ENCODE data around the gene RNU1-1.
"Not testable (repeated sequence)": the region's sequence is repeated elsewhere in the genome, so short reads cannot be mapped to it uniquely, and the experiment has no call there.

The RNU1-1 gene

DNA sequence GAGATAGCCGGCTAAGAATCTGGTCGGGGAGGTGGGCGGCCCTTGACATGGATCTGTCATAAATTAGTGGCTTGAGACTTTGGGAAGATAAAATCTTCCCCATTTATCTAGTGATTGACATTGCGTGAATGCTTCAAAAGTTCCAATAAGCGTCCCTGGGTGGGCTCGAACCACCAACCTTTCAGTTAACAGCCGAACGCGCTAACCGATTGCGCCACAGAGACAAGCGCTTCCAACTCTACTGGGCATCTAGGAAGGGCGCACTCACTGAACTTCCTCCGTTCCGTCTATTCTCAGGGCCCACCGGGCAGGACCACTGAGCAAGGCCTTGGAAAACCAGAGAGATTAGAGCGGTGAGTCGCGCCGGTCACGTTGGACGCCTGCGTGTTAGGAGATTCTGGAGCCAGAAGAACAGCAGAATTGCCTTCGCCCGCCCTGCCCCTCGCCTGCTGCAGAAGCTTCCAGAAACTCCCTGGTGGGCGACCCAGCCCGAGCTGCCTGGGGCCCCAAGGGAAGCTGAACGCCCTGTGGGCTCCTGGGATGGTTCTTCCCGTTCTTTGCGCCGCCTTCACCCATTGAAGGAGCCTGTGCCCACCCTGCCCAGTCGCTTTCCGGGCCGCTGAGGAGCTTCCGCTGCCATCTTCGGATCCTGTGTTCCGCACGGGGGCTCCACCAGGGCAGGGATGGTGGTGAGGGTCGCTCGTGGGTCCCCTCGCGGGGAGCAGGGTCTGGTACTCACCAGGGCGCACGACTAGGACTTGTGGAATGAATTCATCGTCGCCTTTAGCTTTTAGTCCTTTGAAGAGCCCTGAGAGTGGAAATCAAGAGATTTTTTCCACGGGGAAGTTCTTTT lies 6.6 kb upstream of the RNU1-1 start:
- not testable (repeated sequence) for DNase-seq

DNA sequence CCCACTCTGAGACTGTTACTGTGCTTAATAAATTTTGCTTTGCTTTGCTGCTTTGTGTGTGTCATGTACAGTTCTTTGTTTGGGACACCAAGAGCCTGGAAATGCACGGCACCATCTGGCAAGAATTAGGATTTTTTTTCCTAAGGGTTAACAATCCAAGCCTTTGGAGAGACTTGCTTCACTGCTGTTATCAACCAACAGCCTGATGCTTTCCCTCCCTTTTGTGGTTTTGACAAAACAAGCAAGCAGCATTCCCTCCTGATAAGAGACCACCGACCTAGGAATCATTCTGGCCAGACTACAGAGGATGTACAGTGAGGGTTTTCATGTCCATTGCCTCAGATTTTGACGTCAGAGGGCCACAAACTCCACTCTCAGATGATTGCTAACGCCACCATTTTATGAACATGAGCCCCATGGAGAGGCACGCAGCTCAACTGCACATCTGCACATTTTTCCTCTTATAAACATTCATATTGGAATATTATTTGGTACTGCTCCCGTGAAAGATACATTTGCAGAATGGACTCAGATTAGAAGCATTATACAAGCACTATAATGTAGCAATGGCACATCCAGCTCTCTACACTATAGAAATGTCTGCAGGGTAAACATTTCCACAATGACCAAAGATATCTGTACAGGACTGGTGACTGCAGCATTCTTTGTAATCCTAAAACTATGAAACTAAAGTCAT lies 5.3 kb upstream of the RNU1-1 start:
- DNase-seq: not testable (repeated sequence)

DNA sequence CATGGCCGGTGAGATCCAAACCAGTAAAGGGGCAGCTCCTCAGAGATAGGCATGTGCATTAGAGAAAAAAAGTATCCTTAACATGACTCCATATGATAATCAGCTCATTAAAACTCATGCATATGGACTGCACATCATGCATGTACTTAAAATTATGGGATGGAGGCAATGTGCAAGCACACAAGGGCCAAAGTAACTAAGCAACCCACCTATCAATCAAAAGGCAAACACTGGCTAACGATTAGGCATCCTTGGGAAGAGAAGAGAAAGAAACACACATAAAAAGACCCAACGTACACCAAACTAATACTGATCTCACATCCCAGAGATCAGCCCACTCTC lies 4.8 kb upstream of the RNU1-1 start:
- DNase-seq: not testable (repeated sequence)

DNA sequence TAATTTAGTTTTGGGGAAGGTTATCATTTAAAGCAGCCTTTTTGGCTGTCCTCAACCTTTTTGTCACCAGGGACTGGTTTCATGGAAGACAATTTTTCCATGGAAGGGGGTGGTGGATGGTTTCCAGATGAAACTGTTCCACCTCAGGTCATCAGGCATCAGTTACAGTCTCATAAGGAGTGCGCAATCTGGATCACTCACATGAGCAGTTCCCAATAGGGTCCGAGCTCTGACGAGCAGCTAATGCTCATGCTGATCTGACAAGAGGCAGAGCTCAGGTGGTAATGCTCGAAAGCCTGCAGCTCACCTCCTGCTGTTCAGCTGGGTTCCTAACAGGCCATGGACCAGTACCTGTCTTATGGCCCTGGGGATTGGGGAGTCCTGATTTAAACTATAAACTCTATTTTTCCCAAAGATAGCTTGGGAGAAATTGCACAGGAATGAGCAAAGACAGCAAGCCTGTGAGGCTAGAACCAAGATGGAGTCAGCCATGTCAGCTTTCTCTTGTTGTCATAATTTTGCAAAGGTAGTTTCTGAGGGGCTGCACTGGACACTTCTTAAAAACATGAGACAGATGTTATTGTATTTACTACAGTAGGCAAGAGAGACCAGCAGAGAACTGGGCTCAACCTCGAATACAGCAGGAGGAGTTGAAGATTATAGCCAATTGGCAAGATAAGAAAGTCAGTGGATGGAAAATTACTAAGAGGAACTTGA lies 2.8 kb upstream of the RNU1-1 start:
- DNase-seq: not testable (repeated sequence)

DNA sequence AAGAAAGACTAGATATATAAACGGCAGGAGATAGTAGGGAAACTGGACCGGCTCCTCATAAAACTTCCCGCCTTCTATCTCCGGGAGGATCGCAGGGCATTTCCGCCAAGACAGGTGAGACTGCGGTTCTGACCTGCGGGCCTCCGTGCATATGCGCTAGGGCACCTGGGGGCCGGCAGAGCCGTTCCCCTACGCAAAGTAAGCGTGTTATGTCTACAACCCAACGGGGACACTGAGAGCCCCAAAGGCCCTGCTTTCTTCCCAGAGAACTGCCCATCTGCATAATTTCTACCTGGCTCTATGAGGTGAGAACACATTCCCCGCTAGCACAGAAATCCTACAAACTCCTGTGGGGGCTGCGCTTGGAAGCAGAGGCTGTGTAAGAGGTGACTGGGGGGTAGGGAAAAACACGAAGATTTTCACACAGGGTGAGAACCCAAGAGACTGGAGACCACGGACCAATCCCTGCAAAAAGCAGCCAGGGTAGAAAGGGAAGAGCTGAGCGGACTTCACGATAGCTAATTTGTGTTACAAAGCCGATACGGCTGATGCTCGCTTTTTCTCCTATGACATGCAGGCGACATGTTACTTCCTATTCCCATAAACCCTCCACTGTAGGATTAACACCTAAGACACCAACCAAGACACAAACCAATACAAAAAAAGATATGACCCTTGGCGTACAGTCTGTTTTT lies 526 bp downstream of the RNU1-1 start:
- peak; percentile 96 for DNase-seq

DNA sequence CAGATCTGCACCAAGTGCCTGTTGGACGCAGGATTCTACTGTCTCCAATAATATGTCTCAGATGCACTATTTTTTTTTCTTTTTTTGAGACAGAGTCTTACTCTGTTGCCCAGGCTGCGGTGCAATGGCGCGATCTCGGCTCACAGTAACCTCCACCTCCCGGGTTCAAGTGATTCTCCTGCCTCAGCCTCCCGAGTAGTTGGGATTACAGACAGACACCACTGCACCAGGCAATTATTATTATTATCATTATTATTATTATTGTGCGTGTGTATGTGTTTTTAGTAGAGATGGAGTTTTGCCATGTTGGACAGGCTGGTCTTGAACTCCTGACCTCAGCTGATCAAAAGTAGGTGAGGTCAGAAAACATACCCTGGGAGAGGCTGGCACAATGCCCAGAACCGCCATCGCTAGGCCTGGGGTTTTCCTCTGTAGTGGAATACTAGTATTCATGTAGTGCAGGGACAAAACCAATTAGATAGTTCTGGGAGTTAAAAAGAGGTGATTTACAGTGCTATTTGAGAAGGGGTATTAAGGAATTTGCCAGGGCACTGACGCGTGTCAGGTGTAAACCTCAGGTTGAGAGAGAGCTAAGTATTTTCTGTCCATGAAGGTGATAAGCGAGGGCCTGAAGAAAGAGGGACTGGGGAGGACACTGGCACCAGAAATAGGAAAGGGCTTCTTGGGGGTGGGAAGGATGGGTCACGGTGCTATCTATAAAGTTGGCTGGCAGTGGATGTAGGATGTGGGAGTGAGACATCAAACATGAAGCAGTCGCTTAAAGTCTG lies 1.3 kb downstream of the RNU1-1 start:
- not testable (repeated sequence) for DNase-seq

DNA sequence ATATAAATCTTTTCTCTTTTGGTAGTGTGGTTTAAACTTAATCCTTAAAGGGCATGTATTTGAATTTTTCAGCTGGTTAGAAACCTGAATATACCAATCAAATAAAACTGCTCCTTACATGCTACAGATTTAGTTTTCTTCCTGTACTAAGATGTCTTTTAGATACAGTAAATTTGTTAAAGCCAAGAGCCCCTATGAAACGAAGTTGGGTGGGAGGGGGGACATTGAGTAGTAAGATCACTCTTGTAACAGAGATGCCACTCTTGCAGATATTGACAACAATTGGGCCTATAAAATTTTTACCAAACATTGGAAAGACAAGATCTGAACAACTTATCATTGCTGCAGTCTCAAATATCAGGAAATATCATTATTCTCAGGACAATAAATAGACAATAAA lies 2.2 kb downstream of the RNU1-1 start:
- not testable (repeated sequence) for DNase-seq

DNA sequence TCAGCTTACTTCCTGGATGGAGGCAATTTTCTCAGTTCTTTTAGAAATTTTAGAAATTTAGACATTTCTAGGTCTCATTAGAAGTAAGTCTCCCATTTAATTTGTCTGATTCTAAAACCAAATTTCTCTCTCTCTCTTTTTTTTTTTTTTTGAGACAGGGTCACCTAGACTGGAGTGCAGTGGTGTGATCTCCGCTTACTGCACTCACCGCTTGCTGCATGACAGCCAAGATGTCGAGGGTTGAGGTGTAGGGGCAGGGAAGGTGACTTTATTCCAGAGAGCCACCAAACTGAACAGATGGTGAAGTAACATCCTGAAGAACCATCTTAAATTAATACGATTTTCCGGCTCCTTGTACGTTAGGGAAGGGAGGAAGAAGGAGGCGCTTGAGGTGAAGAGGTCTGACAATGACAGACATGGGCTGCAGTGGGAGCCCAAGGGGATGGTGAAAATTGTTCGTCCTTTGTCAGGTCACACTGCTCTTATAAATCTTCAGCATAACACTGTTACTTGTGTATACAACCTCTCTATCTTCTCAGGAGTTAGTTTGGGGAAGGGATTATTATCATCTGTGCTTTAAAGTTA lies 5.1 kb downstream of the RNU1-1 start:
- not testable (repeated sequence) for DNase-seq

DNA sequence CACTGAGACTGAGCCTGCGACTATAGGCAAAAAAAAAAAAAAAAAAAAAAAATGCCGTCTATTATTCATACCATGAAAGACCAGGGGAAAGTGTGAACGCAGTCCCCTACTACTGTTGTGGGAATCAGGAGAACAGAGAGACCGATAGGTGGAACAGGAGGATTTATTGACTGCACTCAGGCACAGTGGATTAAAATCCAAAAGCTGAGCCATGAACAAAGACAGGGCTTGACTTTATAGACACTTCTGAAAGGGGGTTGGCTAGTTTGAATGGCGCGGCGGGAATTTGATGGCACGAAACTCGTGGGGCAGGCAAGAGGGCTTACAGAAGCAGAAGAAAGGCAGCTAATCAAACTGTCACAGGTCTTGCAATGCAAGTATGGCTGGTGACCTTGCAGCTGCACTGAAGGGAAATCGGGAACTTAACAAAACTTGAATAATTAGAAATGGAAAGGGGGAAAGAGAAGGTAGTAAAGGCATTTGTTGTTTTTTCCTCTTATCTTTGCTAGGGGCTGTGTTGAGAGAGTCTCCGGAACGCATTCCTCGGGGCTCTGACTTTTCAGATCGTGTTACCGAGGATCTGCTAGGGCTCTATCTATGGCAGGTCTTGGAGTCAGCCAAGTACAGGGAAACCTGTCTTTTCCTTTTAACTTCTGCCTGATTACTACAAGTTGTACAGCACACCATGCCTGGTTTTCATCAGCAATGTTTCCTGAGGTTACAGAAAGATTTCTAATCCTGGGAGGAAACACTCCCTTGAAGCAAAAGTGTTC lies 7.5 kb downstream of the RNU1-1 start:
- not testable (repeated sequence) for DNase-seq

DNA sequence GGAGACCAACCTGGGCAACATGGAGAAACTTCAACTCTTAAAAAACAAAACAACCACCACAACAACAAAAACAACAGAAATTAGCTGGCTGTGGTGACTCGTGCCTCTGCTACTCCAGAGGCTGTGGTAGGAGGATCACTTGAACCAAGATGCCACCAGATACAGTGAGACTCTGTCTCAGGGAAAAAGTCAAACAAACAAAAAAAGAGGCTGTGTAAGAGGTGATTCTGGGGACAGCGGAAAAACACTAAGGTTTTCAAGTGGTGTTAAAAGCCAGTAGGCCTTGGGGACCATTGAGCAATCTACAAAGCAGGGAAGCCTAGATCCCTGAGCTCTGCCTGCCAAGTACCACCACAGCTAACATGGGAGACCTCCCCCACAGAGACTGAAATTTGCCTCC lies 8.2 kb downstream of the RNU1-1 start:
- DNase-seq: not testable (repeated sequence)

DNA sequence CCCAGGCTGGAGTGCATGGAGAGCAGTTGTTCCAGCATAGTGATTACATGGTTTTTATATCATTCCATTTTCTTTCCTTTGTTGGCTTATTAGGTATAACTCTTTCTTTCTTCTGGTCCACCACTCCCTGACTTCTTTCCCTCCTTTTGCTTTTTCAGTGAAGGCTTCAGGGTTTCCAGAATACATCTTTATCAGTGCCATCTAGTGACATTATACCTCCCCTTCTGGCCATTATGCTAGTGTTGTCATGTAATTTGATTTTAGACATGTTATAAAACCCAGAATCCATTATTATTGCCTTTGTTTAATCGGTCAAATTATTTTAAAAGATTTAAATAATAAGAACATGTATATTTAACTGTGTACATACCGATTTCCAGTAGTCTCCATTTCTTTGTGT lies 10.6 kb downstream of the RNU1-1 start:
- no peak for DNase-seq

DNA sequence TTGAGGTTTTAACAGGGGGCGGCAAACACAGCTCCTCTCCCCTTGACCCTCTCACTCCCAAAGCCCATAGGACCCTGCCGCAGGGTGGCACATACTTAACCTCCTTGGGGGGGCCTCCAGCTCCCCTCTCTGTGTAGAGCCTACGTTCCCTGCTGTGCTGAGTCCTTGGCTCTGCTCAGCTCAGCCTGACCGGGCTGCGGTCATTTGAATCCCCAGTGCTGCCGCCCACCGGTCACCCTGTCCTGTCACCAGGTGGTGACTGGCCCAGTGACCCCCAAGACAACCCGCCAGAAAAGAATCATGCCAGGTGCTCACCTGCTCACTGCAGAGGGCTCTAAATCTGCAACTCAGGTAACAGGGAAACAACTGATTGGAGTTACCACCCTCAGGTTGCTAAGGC lies 12.6 kb downstream of the RNU1-1 start:
- not testable (repeated sequence) for DNase-seq

DNA sequence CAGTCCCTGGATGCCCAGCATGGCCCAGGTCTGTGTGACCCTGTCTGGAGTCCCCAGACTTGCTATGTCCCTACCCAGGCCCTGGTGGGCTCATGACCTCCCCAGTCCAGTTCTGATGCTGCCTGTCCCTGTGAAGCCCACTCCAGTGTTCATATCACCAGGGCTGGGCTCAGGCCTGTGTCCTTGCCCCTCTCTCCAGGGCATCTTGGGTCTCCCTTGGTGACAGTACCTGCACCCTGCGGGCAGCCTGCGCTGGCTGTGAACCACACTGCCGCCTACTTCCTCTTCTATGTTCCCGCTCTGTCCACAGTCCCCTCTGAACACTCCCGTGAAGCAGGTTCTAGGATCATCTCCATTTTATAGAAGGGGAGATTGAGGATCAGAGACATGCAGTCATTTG lies 13.1 kb downstream of the RNU1-1 start:
- not testable (repeated sequence) for DNase-seq

DNA sequence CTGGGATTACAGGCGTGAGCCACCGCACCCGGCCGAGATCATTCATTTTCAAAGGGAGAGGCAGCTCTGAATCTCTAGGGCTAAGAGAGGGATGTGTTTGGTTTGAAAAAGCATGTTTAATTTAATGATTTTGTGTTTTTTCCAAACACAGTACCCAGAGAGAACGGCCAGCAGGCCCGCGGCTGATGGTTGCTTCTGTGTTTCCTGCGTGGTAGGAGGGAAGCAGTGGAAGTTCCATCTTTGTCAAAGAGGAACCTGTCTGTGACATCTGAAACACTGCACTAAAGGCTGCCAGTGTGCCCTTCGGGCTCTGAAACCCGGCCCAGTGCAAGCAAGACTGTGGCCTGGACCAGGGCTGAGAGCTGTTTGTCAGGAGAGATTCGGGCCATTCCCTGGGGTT lies 13.6 kb downstream of the RNU1-1 start:
- not testable (repeated sequence) for DNase-seq

DNA sequence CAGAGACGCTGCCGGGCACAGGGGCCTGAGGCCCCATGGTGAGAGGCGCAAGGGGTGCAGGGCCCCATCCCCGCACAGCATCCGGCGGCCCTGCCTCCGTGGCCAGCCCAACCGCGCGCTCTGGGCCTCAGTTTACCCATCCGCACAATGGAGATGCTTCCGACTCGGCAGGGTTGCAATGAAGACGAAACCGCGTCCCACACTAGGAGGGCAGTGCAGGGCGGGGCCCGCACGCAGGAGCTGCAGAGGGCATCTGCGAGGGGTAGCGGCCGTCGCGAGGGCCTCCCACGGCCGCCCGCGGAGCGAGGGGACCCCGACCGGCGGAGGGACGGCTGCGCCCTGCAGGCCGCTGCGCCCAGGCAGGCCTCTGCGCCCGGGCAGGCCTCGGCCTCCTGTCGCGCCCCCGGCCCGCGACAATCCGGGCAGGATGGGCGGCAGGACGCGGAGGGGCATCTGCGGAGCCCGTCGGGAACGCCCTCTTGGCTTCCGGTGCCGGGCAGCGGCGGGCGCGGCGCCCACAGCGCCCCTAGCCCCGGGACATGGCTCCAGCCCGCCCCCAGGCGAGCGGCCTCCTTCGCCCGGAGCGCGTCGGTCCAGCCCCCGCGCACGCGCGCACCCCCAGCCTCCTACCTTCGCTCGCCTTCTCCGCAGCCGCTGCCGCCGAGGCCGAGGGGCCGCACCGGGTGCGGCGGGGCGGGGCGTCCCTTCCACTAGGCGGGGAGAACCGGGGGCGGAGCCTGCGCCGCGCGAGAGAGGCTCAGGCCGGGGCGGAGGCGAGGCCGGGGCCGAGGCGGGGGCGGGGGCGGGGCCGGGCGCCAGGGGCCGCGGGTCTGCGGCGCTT lies 15.3 kb downstream of the RNU1-1 start:
- DNase-seq: peak; percentile 65

DNA sequence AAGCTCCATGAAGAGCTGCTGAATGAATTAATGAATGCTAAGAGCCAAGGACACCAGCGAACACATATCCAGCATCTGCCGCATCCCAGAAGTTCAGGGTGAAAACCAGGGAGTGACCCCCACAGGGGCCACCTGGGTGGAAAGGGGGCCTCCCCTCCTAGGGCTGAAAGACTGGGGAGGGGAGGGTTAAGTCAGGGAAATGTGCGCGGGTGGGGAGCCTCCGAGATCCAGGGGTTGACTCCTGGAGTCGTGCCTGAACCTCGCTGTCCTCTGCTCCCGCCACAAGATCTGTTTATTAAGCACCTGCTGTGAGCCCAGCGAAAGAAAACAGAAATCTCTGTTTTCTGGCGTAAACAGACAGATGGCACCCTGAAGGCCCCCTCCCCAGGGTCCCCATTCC lies 16.0 kb downstream of the RNU1-1 start:
- DNase-seq: not testable (repeated sequence)

DNA sequence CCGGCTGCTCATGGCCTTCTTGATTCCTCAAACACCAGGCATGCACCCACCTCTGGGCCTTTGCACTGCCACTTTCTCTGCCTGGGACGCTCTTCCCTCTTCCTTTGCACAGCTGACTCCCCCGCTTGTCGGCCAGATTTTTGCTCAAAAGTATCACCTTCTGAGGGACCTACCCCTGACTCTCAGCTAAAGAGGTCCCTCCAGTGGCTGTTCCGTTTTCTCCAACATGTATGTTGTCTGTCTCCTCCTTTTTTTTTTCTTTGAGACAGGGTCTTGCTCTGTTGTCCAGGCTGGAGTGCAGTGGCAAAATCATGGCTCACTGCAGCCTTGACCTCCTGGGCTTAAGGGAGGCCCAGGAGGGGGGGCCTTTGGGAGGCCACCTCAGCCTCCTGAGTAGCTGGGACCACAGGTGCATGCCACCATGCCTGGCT lies 16.6 kb downstream of the RNU1-1 start:
- not testable (repeated sequence) for DNase-seq

DNA sequence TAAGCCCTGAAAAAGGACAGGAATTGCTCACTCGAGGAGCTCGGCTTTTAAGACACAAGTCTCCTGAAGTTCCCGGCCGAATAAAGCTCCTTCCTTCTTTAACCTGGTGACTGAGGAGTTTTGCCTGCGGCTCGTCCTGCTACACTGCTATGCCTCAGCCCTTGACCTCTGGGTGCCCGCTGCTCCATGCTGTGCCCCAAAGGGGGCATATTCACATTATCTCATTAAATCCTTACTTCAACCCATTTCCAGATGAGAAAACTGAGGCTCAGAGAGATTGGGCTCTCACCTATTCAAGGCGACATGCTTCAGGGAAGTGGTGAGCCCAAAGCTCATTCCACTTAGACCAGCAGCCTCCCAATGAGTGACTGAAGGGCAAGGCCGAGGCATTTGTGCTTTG lies 20.4 kb downstream of the RNU1-1 start:
- not testable (repeated sequence) for DNase-seq

DNA sequence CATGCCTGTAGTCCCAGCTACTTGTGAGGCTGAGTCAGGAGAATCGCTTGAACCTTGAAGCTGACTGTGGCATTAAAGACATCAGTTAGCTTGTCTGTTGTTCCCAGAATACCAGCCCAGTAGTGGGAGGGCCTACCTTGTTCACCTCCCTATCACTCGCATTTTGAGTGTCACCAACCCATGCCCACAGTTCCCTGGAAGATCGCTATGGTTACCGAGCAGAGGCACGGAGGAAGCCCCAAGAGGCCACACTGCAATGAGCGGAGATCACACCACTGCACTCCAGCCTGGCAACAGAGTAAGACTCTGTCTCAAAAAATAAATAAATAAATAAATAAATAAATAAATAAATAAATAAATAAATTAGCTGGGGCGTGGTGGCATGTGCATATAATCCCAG lies 21.1 kb downstream of the RNU1-1 start:
- DNase-seq: not testable (repeated sequence)

Data from kidney glomerular epithelial cell (primary cell).